Breast epithelium (tissue), 4 donors: Measurements from ENCODE around the gene CCDC178. TPM values are rescaled to one million over a fixed set of nuclear protein-coding genes. Genes with fewer than 3 reads are reported as not detected.

Source experiments
- DNase-seq, 2 donors: peaks; one replicate each; pipeline ENCODE4 v3.0.0-alpha.2; 2019; ENCODE audit warnings: low spot score in 2 of 2
- H3K27ac ChIP-seq, 2 donors: fragments of 200-600 bp; sonication (generic) in 1 of 2; one replicate each; pipeline ENCODE4 v1.5.1; 2016 to 2019; ENCODE audit warnings: mild to moderate bottlenecking in 1 of 2
- H3K27me3 ChIP-seq, 2 donors: fragments of 200-600 bp; sonication (generic) in 1 of 2; one replicate each; pipeline versions ENCODE4 v1.5.1 to v1.6.0; 2017 to 2019; ENCODE audit warnings: control low read depth in 1 of 2, mild to moderate bottlenecking in 1 of 2
- H3K36me3 ChIP-seq: fragments of 200-600 bp; one replicate; pipeline ENCODE4 v1.5.1; 2019
- H3K4me1 ChIP-seq, 2 donors: fragments of 200-600 bp; sonication (generic); one replicate each; pipeline ENCODE4 v1.5.1; 2016 to 2019; ENCODE audit warnings: control low read depth in 1 of 2
- H3K4me3 ChIP-seq, 3 donors: fragments of 200-600 bp; sonication (generic); 1 replicate in 2 of 3; 2 replicates in 1 of 3; pipeline ENCODE4 v1.5.1; 2016 to 2019; ENCODE audit warnings: mild to moderate bottlenecking in 3 of 3, moderate library complexity in 2 of 3
- H3K9me3 ChIP-seq, 2 donors: fragments of 200-600 bp; sonication (generic) in 1 of 2; one replicate each; pipeline ENCODE4 v1.5.1; 2016 to 2019; ENCODE audit warnings: control low read depth in 1 of 2
- CTCF ChIP-seq, 3 donors: fragments of 450-650 bp; IDR thresholded peaks; one replicate each; pipeline ENCODE4 v1.5.1; 2016 to 2017; ENCODE audit warnings: antibody characterized with exemption in 3 of 3, mild to moderate bottlenecking in 3 of 3, moderate library complexity in 3 of 3
- POLR2A ChIP-seq: fragments of 450-650 bp; IDR thresholded peaks from one replicate; pipeline ENCODE4 v1.6.1; 2016; ENCODE audit warnings: antibody characterized with exemption, mild to moderate bottlenecking, moderate library complexity
- POLR2AphosphoS5 ChIP-seq, 3 donors: sonication (generic); formaldehyde crosslinking; IDR thresholded peaks; one replicate each; pipeline ENCODE4 v1.6.1; 2017; ENCODE audit warnings: antibody characterized with exemption in 3 of 3
- intact Hi-C: fragments of 100-400 bp; cut with DNase I; formaldehyde crosslinking; loops from one replicate; pipeline ENCODE4 v1.15.1; 2023; ENCODE audit warnings: low total_unique reads
- total RNA-seq, 3 donors: library from RNA; depleted of rRNA; stranded (reverse); fragments of >200 nt; gene quantifications; one replicate each; pipeline ENCODE4 v1.1.0, GENCODE V29; 2016

CCDC178 gene
- total RNA-seq, 3 donors from 2014 or later: 1.6 to 4.6 (median 3.5) TPM

GRCh38 chr18:32974421-32975162 lies 465.9 kb downstream of the CCDC178 start:
- Histone ChIP-seq H3K4me1 (no peaks in the 10 kb centered on the region), H3K4me3 (no peak overlapping the region), H3K9me3 (no peaks in the 10 kb centered on the region), H3K27me3 (no peaks in the 10 kb centered on the region), H3K27ac (no peak overlapping the region), H3K36me3 (peaks cover 5% of the 10 kb centered on the region)
- no peak for DNase-seq
- intact Hi-C loops: no loop called here
- TF ChIP-seq CTCF (IDR thresholded peaks at IDR 0.05) (no peak), POLR2AphosphoS5 (IDR thresholded peaks at IDR 0.05) (no peak), POLR2A (no peak)

- no peak for DNase-seq
- no peak for TF ChIP-seq POLR2AphosphoS5 (IDR thresholded peaks at IDR 0.05)
- no peak for TF ChIP-seq POLR2A
- TF ChIP-seq CTCF (IDR thresholded peaks at IDR 0.05): no peak
- Histone ChIP-seq H3K36me3 (peaks cover 4% of the 10 kb centered on the region), H3K27me3 (no peaks in the 10 kb centered on the region), H3K4me1 (no peaks in the 10 kb centered on the region), H3K4me3 (no peak overlapping the region), H3K27ac (no peak overlapping the region), H3K9me3 (no peaks in the 10 kb centered on the region)
- intact Hi-C loops: no loop called here
These were observed 472.3 kb downstream of the CCDC178 start for GRCh38 chr18:32968248-32968647.

DNA sequence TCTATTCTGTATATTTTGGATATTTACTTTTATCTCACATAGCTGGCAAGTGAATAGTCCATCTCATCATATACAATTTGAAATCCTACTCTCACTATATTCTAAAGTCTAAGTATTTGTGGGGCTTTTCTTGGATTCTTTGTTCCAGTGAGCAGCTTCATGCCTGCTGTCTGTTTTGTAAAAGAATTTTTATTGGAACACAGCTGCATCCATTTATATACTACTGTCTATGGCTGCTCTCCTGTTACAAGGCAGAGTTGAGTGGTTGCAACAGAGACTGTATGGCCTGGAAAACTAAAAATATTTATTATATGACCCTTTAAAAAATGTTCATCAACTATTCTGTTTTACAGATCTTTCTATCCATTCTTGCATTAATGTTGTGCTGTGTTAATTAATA lies 474.4 kb downstream of the CCDC178 start:
- Histone ChIP-seq H3K9me3 (no peaks in the 10 kb centered on the region), H3K27ac (no peak overlapping the region), H3K4me1 (no peaks in the 10 kb centered on the region), H3K36me3 (peaks cover 4% of the 10 kb centered on the region), H3K27me3 (no peaks in the 10 kb centered on the region), H3K4me3 (no peak overlapping the region)
- intact Hi-C loops: no loop called here
- TF ChIP-seq POLR2AphosphoS5 (IDR thresholded peaks at IDR 0.05): no peak
- no peak for TF ChIP-seq POLR2A
- TF ChIP-seq CTCF (IDR thresholded peaks at IDR 0.05): no peak
- no peak for DNase-seq

GRCh38 chr18:32961538-32961937 lies 479.0 kb downstream of the CCDC178 start:
- DNase-seq: no peak
- Histone ChIP-seq H3K9me3 (no peaks in the 10 kb centered on the region), H3K4me3 (no peak overlapping the region), H3K27me3 (no peaks in the 10 kb centered on the region), H3K36me3 (peaks cover 4% of the 10 kb centered on the region), H3K4me1 (no peaks in the 10 kb centered on the region), H3K27ac (no peak overlapping the region)
- TF ChIP-seq CTCF (IDR thresholded peaks at IDR 0.05): no peak
- no peak for TF ChIP-seq POLR2AphosphoS5 (IDR thresholded peaks at IDR 0.05)
- no peak for TF ChIP-seq POLR2A
- intact Hi-C loops: no loop called here

DNA sequence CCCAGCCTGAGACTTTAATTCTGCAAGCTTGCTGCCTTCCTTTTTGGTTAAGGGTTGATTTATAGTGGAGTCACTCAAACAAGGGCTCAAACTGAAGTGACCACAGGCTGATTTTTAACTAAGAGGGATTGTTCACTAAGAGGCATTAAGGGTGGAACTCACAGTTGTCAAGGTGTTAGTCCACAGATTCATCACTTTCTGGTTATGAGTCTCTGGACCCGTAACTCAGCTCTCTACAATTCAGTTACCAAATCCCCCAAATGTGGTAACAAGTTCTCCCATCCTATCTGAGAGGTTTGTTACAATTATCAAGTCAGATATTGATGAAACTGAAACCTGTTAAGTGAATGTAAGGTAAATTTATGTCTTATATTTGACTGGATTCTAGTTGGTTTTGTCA lies 481.8 kb downstream of the CCDC178 start:
- no peaks in the 10 kb centered on the region for H3K36me3 ChIP-seq
- no peaks in the 10 kb centered on the region for H3K4me1 ChIP-seq
- DNase-seq: no peak
- intact Hi-C loops: no loop called here
- no peaks in the 10 kb centered on the region for H3K27me3 ChIP-seq
- H3K9me3 ChIP-seq: no peaks in the 10 kb centered on the region
- TF ChIP-seq CTCF (IDR thresholded peaks at IDR 0.05) (no peak), POLR2AphosphoS5 (IDR thresholded peaks at IDR 0.05) (no peak), POLR2A (no peak)
- H3K4me3 ChIP-seq: no peak overlapping the region
- H3K27ac ChIP-seq: no peak overlapping the region
